ENCODE measurements around the gene ZSCAN25. TPM values are rescaled to one million over a fixed set of nuclear protein-coding genes. Genes with fewer than 3 reads are reported as not detected.
A peak's percentile ranks its signal among the peaks of the same experiment; 100 is the strongest.

The ZSCAN25 gene
- total and polyA plus RNA-seq, 2 of the 13 experiments (the other 11 are each of a cell fraction or from before 2014, with no cell fraction given): 12.1 to 16.8 TPM

DNA sequence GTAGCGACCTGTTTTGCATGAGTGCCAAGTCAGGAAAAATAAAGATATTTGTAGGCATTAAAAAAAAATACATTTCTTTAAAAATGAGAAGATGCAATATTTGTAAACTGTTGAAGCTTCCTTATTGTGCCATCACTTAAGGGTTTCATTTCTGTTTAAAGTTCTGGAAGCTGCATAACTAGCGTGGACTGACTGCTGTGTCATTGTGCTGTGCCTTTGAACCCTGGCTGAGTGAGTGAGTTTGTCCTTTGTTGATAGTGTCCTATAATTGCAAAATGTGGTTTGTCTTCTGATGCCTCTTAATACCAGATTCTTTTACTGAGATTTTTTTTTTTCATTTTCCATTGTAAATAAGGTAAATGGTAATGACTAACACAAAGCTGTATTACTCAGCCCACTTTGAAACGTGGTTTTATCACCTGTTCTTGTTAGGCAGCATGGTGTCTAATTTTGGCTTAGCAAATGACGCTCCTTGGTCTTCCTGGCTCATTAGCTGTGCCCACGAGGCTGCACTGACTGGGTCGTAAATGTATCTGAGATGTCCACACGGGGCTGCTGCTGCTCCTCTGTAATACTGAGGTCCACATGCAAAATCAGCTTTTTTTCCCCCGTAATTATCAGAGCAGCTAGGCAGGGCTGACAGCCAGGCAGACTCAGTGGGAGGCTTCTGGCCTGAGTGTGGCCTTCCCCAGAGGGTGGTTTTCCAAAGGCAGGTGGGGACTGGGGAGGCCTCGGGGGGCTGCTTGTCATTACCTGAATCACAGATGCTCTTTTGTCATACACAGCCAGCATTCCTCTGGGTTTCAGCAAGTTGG is 14.8 kb downstream of the ZSCAN25 start (continued):
- peak; percentile 24; the same call in 1 of the 2 replicates for TF ChIP-seq ZNF574 (CRISPR knock-in tag; IDR thresholded peaks at IDR 0.05)
- peak; percentile 10; the same call in 1 of the 2 replicates for TF ChIP-seq SP5 (CRISPR knock-in tag; IDR thresholded peaks at IDR 0.05; ENCODE audit: borderline replicate concordance, low read depth)
- TF ChIP-seq MED1 (CRISPR knock-in tag; IDR thresholded peaks at IDR 0.05): peak; percentile 46; the same call in 1 of the 2 replicates
- TF ChIP-seq THAP11 (CRISPR knock-in tag; IDR thresholded peaks at IDR 0.05): 0 out of 2 replicates have a peak, but pooled peaks have one; percentile 15
- TF ChIP-seq AFF4 (CRISPR knock-in tag; IDR thresholded peaks at IDR 0.05): no peak
- TF ChIP-seq, protein P1, sequence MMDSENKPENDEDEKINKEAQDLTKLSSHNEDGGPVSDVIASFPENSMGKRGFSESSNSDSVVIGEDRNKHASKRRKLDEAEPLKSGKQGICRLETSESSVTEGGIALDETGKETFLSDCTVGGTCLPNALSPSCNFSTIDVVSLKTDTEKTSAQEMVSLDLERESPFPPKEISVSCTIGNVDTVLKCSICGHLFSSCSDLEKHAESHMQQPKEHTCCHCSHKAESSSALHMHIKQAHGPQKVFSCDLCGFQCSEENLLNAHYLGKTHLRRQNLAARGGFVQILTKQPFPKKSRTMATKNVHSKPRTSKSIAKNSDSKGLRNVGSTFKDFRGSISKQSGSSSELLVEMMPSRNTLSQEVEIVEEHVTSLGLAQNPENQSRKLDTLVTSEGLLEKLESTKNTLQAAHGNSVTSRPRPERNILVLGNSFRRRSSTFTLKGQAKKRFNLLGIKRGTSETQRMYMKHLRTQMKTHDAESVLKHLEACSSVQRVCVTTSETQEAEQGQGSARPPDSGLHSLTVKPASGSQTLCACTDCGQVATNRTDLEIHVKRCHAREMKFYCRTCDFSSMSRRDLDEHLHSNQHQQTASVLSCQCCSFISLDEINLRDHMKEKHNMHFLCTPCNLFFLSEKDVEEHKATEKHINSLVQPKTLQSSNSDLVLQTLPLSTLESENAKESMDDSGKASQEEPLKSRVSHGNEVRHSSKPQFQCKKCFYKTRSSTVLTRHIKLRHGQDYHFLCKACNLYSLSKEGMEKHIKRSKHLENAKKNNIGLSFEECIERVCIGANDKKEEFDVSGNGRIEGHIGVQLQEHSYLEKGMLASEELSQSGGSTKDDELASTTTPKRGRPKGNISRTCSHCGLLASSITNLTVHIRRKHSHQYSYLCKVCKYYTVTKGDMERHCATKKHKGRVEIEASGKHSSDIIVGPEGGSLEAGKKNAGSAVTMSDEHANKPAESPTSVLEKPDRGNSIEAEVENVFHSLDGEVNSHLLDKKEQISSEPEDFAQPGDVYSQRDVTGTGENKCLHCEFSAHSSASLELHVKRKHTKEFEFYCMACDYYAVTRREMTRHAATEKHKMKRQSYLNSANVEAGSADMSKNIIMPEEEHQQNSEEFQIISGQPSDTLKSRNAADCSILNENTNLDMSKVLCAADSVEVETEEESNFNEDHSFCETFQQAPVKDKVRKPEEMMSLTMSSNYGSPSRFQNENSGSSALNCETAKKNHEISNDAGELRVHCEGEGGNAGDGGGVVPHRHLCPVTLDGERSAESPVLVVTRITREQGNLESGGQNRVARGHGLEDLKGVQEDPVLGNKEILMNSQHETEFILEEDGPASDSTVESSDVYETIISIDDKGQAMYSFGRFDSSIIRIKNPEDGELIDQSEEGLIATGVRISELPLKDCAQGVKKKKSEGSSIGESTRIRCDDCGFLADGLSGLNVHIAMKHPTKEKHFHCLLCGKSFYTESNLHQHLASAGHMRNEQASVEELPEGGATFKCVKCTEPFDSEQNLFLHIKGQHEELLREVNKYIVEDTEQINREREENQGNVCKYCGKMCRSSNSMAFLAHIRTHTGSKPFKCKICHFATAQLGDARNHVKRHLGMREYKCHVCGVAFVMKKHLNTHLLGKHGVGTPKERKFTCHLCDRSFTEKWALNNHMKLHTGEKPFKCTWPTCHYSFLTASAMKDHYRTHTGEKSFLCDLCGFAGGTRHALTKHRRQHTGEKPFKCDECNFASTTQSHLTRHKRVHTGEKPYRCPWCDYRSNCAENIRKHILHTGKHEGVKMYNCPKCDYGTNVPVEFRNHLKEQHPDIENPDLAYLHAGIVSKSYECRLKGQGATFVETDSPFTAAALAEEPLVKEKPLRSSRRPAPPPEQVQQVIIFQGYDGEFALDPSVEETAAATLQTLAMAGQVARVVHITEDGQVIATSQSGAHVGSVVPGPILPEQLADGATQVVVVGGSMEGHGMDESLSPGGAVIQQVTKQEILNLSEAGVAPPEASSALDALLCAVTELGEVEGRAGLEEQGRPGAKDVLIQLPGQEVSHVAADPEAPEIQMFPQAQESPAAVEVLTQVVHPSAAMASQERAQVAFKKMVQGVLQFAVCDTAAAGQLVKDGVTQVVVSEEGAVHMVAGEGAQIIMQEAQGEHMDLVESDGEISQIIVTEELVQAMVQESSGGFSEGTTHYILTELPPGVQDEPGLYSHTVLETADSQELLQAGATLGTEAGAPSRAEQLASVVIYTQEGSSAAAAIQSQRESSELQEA (CRISPR knock-in tag; IDR thresholded peaks at IDR 0.05; ENCODE audit: not compliant biosample characterization): no peak
- TF ChIP-seq PLRG1 (conservative IDR thresholded peaks at IDR 0.05): no peak
- TF ChIP-seq HMG20A (CRISPR knock-in tag; IDR thresholded peaks at IDR 0.05; ENCODE audit: borderline replicate concordance): no peak
- no peak for TF ChIP-seq FOSL1 (CRISPR knock-in tag; IDR thresholded peaks at IDR 0.05; ENCODE audit: borderline replicate concordance)
- no peak for TF ChIP-seq CSRNP1 (CRISPR knock-in tag; IDR thresholded peaks at IDR 0.05)

All from HepG2 (cell line).